HCT116 (cell line): Measurements from ENCODE around the gene ATG2B. TPM values are rescaled to one million over a fixed set of nuclear protein-coding genes. Genes with fewer than 3 reads are reported as not detected.

Experiments
- ATAC-seq: fragments of 200-7000 bp; cut with Tn5 transposase; 2 replicates; pipeline ENCODE4 v1.9.1; 2020; ENCODE audit warnings: mild to moderate bottlenecking, moderate library complexity
- BruUV-seq: library from RNA; stranded (reverse); fragments of 400-500 nt; replicated peaks from 2 replicates; lab custom pipeline; 2021; lab: Mats Ljungman, UMichigan
- CTCF ChIA-PET: fragments of 300-600 bp; sonication (Branson Sonifier 250); formaldehyde crosslinking; loops from one replicate; lab custom pipeline; 2021; ENCODE audit warnings: antibody characterized with exemption; lab: Charles Lee
- POLR2A ChIA-PET: fragments of 300-600, 350-600 bp; sonication (Branson Sonifier 250); formaldehyde crosslinking; loops from one replicate; lab custom pipeline; 2021; ENCODE audit warnings: antibody characterized with exemption; lab: Charles Lee
- RAD21 ChIA-PET, 2 experiments: fragments of 300-600 bp; sonication (Branson Sonifier 250); formaldehyde crosslinking; loops; one replicate each; lab custom pipeline; 2023; ENCODE audit warnings: low total read pairs in 2 of 2; ENCODE audit not compliant: uncharacterized antibody in 2 of 2, unreplicated experiment in 2 of 2, low non-redundant PET in 1 of 2; lab: Charles Lee
- DNase-seq: peaks from one replicate; pipeline ENCODE4 v3.0.0-alpha.2; 2010; ENCODE audit warnings: low read depth, low spot score
- H2AFZ ChIP-seq: fragments of 200-600 bp; shearing (Covaris generic), sonication (generic); 2 replicates; pipeline ENCODE4 v1.6.1; 2017; ENCODE audit warnings: low read depth, mixed run types, mixed read lengths, antibody characterized with exemption, low read length; ENCODE audit not compliant: poor library complexity, severe bottlenecking
- H3K27ac ChIP-seq: 2 replicates; pipeline ENCODE4 v1.5.1; 2012; ENCODE audit warnings: low read depth, low read length
- H3K27me3 ChIP-seq: fragments of 200-600 bp; sonication (generic); 2 replicates; pipeline ENCODE4 v1.6.1; 2016; ENCODE audit warnings: mixed run types, low read length, mixed read lengths; ENCODE audit not compliant: insufficient read depth
- H3K36me3 ChIP-seq, 2 experiments: fragments of 200-500 bp in 1 of 2; fragments of 200-600 bp in 1 of 2; sonication (Bioruptor generic) in 1 of 2; sonication (generic) in 1 of 2; 2 replicates each; pipeline versions ENCODE4 v1.5.1 to v1.6.1; 2014 to 2016; ENCODE audit warnings: low read length in 2 of 2, inconsistent platforms in 1 of 2, mixed read lengths in 1 of 2, mixed run types in 1 of 2; ENCODE audit not compliant: insufficient read depth in 2 of 2, control insufficient read depth in 1 of 2
- H3K4me1 ChIP-seq, 2 experiments: fragments of 200-600 bp in 1 of 2; sonication (generic) in 1 of 2; 2 replicates each; pipeline versions ENCODE4 v1.5.1 to v1.6.1; 2012 to 2017; ENCODE audit warnings: low read length in 2 of 2, inconsistent platforms in 1 of 2, mild to moderate bottlenecking in 1 of 2, mixed read lengths in 1 of 2, mixed run types in 1 of 2, moderate library complexity in 1 of 2; ENCODE audit not compliant: insufficient read depth in 2 of 2, control insufficient read depth in 1 of 2
- H3K4me2 ChIP-seq: fragments of 200-600 bp; sonication (generic); 2 replicates; pipeline ENCODE4 v1.6.1; 2017; ENCODE audit warnings: mixed run types, low read length, mixed read lengths
- H3K4me3 ChIP-seq, 2 experiments: fragments of 200-600 bp in 1 of 2; sonication (generic) in 1 of 2; replicated peaks in 1 of 2; 2 replicates each; pipeline ENCODE4 v1.5.1; 2011 to 2016; ENCODE audit warnings: low read length in 2 of 2, control low read depth in 1 of 2, low read depth in 1 of 2, mild to moderate bottlenecking in 1 of 2, mixed read lengths in 1 of 2, mixed run types in 1 of 2
- H3K79me2 ChIP-seq: fragments of 200-600 bp; sonication (generic); 2 replicates; pipeline ENCODE4 v1.6.1; 2017; ENCODE audit warnings: mild to moderate bottlenecking, mixed run types, low read length, moderate library complexity, mixed read lengths; ENCODE audit not compliant: insufficient read depth
- H3K9ac ChIP-seq: fragments of 200-600 bp; sonication (generic); 2 replicates; pipeline ENCODE4 v1.6.1; 2016; ENCODE audit warnings: low read length, mixed read lengths
- H3K9me2 ChIP-seq: fragments of 200-600 bp; sonication (generic), shearing (Covaris generic); 2 replicates; pipeline ENCODE4 v1.6.1; 2017; ENCODE audit warnings: mixed run types, mild to moderate bottlenecking, moderate library complexity; ENCODE audit not compliant: insufficient read depth
- H3K9me3 ChIP-seq, 2 experiments: fragments of 200-500 bp in 1 of 2; fragments of 200-600 bp in 1 of 2; sonication (Bioruptor generic) in 1 of 2; sonication (generic) in 1 of 2; 2 replicates each; pipeline ENCODE4 v1.6.1; 2014 to 2017; ENCODE audit warnings: low read length in 2 of 2, mixed read lengths in 2 of 2, inconsistent platforms in 1 of 2, low read depth in 1 of 2, mild to moderate bottlenecking in 1 of 2, mixed run types in 1 of 2, moderate library complexity in 1 of 2; ENCODE audit not compliant: control insufficient read depth in 1 of 2, insufficient read depth in 1 of 2
- H4K20me1 ChIP-seq: fragments of 200-600 bp; sonication (generic), shearing (Covaris generic); 2 replicates; pipeline ENCODE4 v1.6.1; 2017; ENCODE audit warnings: mixed run types, mild to moderate bottlenecking, moderate library complexity; ENCODE audit not compliant: insufficient read depth
- CTCF ChIP-seq, 3 experiments: fragments of 200-600 bp in 1 of 3; sonication (generic) in 1 of 3; IDR thresholded peaks in 2 of 3; conservative IDR thresholded peaks in 1 of 3; 2 replicates each; pipeline ENCODE4 v1.5.1; 2012 to 2017; ENCODE audit warnings: low read depth in 2 of 3, low read length in 2 of 3, antibody characterized with exemption in 1 of 3, borderline replicate concordance in 1 of 3, control low read depth in 1 of 3, mild to moderate bottlenecking in 1 of 3, mixed read lengths in 1 of 3, mixed run types in 1 of 3, moderate library complexity in 1 of 3; ENCODE audit not compliant: insufficient read depth in 1 of 3
- EZH2phosphoT487 ChIP-seq: fragments of 200-600 bp; IDR thresholded peaks from 2 replicates; pipeline ENCODE4 v1.6.1; 2018; ENCODE audit warnings: antibody characterized with exemption, borderline replicate concordance
- FOSL1 ChIP-seq: IDR thresholded peaks from 2 replicates; pipeline ENCODE4 v1.6.1; 2012; ENCODE audit warnings: low read depth
- MAX ChIP-seq: IDR thresholded peaks from 2 replicates; pipeline ENCODE4 v1.6.1; 2012
- RAD21 ChIP-seq: IDR thresholded peaks from 2 replicates; pipeline ENCODE4 v1.6.1; 2012; ENCODE audit warnings: low read depth, mild to moderate bottlenecking
- SIN3A ChIP-seq: IDR thresholded peaks from 2 replicates; pipeline ENCODE4 v1.6.1; 2012; ENCODE audit warnings: low read depth
- SP1 ChIP-seq: IDR thresholded peaks from 2 replicates; pipeline ENCODE4 v1.6.1; 2012; ENCODE audit warnings: low read depth
- SRF ChIP-seq: IDR thresholded peaks from 2 replicates; pipeline ENCODE4 v1.6.1; 2012; ENCODE audit warnings: low read depth
- TCF7L2 ChIP-seq: IDR thresholded peaks from 2 replicates; pipeline ENCODE4 v1.7.0; 2011; ENCODE audit warnings: borderline replicate concordance, inconsistent platforms; ENCODE audit not compliant: insufficient read depth, insufficient read length; ENCODE audit errors: extremely low read depth
- YY1 ChIP-seq: IDR thresholded peaks from 2 replicates; pipeline ENCODE4 v1.6.1; 2011; ENCODE audit warnings: low read length, low read depth, moderate library complexity, mild to moderate bottlenecking; ENCODE audit not compliant: insufficient replicate concordance; ENCODE audit errors: extremely low read depth
- ZBTB33 ChIP-seq: IDR thresholded peaks from 2 replicates; pipeline ENCODE4 v1.6.1; 2011; ENCODE audit warnings: mild to moderate bottlenecking, low read length, moderate library complexity; ENCODE audit not compliant: insufficient replicate concordance; ENCODE audit errors: extremely low read depth
- intact Hi-C: fragments of 100-400 bp; cut with micrococcal nuclease; formaldehyde crosslinking; loops from 2 replicates; pipeline ENCODE4 v1.10.0; 2022
- total RNA-seq: library from RNA; stranded (reverse); gene quantifications from one replicate; pipeline ENCODE4 v1.2.1, GENCODE V29; 2021; ENCODE audit not compliant: unreplicated experiment
- TF ChIP-seq, protein P1 (sequence below): IDR thresholded peaks from 2 replicates; pipeline ENCODE4 v1.6.1; 2012

ATG2B gene
- total RNA-seq, 1 experiment from 2014 or later = 6.4 TPM

DNA sequence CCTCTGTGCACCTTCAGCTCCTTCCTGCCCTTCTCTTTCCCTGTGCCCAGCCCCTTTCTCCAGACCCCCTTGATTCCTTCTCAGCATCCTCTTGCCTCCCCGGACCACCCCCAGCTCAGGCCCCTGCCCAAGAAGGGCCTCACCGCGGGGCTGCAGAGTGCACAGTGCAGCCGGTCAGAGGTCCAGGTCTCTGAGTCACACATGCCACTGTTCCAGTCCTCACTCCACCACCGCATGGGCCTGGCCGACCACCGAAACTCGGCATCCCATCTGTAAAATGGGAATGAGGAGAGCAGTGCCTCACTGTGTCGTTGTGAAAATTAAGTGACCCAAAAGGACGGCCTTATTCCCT is 93.8 kb downstream of the ATG2B start:
- POLR2A ChIA-PET = no interaction called here
- intact Hi-C loops = no loop called here

More for the DNA sequence above, 93.8 kb downstream of the ATG2B start:
- BruUV-seq = no TSS peak
- RAD21 ChIA-PET = no interaction called here
- H4K20me1 ChIP-seq = no peaks in the 10 kb centered on the region
- H3K4me3 ChIP-seq = no peak overlapping the region
- ATAC-seq (no peak), DNase-seq (no peak)
- H3K9ac ChIP-seq = no peak overlapping the region
- peaks cover 0 to 9% of the 10 kb centered on the region in 2 experiments; a peak in 1 of 4 replicates for H3K9me3 ChIP-seq
- no peak overlapping the region for H2AFZ ChIP-seq
- H3K4me1 ChIP-seq = no peaks in the 10 kb centered on the region
- H3K27ac ChIP-seq = no peak overlapping the region
- H3K36me3 ChIP-seq = no peaks in the 10 kb centered on the region
- H3K4me2 ChIP-seq = no peak overlapping the region
- no peaks in the 10 kb centered on the region for H3K79me2 ChIP-seq
- CTCF ChIA-PET = no interaction called here
- no peaks in the 10 kb centered on the region for H3K9me2 ChIP-seq
- TF ChIP-seq SP1 (no peak), SIN3A (no peak), RAD21 (no peak), YY1 (no peak), FOSL1 (no peak), EZH2phosphoT487 (no peak), MAX (no peak), TCF7L2 (no peak), ZBTB33 (no peak), CTCF (IDR thresholded peaks at IDR 0.05 in 2 of 3, conservative IDR thresholded peaks at IDR 0.05 in 1 of 3; ENCODE audit: borderline replicate concordance in 1 of 3, insufficient read depth in 1 of 3, low read depth in 2 of 3, low read length in 2 of 3) (no peak), SRF (no peak)
- TF ChIP-seq, protein P1, sequence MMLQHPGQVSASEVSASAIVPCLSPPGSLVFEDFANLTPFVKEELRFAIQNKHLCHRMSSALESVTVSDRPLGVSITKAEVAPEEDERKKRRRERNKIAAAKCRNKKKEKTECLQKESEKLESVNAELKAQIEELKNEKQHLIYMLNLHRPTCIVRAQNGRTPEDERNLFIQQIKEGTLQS = no peak
- TF ChIP-seq, all 23 proteins: peak for 0
- H3K27me3 ChIP-seq = no peaks in the 10 kb centered on the region
